Stimulated activated CD4-positive, alpha-beta T cell treated with anti-CD3 and anti-CD28 coated beads, Interleukin-2, amount 100 ng/mL, for 24 hours (primary cell): ENCODE results near the gene C3orf70.
"Not testable (repeated sequence)": the region's sequence is repeated elsewhere in the genome, so short reads cannot be mapped to it uniquely, and the experiment has no call there.

Experiments used
- DNase-seq, 2 donors: peaks; one replicate each; pipeline ENCODE4 v3.0.0-alpha.2; 2020

Gene C3orf70

GRCh38 chr3:185150561-185150960, 2.3 kb downstream of the C3orf70 start:
- DNase-seq: no peak

DNA sequence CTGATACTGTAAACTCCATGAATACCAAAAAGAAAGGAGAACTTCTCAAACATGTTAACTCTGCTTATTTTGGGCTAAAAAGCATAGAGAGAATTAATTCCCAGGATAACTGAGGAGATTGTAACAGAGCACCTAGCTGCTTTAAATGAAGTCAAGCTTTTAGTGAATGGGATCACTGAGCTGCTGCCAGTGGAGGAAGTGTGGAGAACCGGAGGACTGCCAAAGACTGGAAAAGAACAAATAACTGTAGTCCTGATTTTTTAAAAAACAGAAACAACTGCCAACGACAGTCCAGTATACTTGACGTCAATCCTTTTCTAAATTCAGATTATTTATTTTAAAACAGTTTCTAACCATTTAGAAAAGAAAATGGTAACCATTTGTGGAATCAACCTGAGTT, 3.3 kb downstream of the C3orf70 start:
- no peak for DNase-seq

GRCh38 chr3:185145511-185145910, 7.3 kb downstream of the C3orf70 start:
- no peak for DNase-seq

DNA sequence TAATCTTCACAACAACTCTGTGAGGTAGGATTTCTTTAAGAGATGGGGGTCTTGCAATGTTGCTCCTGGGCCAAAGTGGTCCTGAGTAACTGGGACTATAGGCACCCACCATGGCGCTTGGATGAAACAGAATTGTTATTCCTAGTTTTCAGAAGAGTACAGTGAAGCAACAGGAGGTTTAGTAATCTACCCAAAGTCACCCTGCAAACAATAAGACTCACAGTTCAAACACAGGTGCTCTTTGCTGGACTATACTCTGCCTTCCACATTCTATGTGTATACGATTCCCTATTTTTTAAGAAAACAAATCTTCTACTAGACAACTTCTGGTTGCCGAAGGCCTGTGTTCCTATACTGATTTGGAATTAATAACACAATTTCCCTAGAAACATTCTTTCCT, 8.1 kb downstream of the C3orf70 start:
- DNase-seq: no peak

GRCh38 chr3:185137821-185138220, 15.0 kb downstream of the C3orf70 start:
- DNase-seq: no peak

- DNase-seq: no peak
Observed at GRCh38 chr3:185134509-185134908, 18.4 kb downstream of the C3orf70 start.

GRCh38 chr3:185131602-185132256, 21.1 kb downstream of the C3orf70 start:
- no peak for DNase-seq

GRCh38 chr3:185129083-185129482, 23.8 kb downstream of the C3orf70 start:
- no peak for DNase-seq

- DNase-seq: no peak
Observed at GRCh38 chr3:185126201-185126600, 26.7 kb downstream of the C3orf70 start.

GRCh38 chr3:185120126-185120525, 32.7 kb downstream of the C3orf70 start:
- DNase-seq: no peak

DNA sequence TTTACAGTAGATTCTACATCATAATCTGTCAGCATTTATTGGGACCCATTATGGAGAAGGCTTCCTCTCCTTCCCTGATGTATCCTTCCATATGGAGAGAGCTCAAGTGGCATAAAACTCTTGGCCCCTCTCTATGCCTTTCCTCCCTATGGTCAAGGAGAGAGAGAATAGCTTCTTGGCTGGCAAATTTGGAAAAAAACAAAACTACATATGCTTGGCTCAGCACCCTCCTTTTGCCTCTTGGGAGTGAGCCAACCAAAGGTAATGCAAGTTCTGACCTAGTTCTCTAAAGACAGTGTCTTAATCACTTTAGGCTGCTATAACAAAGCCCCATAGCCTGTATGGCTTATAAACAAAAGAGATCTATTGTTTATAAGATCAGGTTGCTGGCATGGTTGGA, 37.5 kb downstream of the C3orf70 start:
- DNase-seq: no peak

DNA sequence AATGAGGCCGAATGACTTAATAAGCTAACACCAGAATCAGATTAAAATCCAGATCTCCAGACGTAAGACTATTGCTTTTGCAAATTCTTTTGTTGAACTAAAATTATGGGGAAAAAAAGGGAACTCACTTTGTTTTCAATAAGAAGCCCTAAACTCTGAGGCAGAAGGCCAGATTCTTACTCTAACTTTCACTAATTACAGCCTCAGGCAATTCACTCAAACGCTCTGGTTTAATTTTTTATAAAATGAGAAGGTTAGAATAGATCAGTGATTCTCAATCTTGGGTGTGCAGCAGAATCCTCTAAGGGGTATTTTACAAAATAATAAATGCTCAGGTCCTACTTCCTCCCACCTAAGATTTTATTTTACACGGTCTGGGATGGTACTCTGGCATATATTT, 38.1 kb downstream of the C3orf70 start:
- no peak for DNase-seq

DNA sequence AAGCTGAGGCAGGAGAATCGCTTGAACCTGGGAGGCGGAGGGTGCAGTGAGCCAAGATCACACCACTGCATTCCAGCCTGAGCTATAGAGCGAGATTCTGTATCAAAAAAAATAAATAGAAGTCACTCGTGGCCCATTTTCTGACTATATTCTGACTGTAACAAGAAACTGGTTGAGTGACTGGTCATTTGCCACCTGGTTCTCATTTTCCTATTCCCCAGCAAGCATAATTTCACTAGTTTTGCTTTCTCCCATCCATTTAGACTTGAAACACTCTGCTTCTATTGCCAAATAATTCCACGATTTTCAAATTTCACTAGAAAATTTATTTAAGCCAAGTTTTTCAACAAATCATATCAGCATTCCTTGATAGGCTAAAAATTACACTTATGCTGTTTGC, 40.7 kb downstream of the C3orf70 start:
- DNase-seq: no peak

DNA sequence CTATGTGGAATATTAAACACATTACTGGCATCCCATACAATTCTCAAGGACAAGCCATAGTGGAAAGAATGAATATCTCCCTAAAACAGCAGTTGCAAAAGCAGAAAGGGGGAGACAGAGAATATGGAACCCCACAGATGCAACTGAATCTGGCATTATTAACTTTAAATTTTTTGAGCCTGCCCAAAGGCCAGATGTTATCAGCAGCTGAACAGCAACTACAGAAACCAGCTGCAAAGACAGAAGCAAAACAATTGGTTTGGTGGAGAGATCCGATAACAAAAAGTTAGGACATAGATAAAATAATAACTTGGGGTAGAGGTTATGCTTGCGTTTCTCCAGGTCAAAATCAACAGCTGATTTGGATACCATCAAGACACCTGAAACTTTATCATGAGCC, 43.8 kb downstream of the C3orf70 start:
- not testable (repeated sequence) for DNase-seq

DNA sequence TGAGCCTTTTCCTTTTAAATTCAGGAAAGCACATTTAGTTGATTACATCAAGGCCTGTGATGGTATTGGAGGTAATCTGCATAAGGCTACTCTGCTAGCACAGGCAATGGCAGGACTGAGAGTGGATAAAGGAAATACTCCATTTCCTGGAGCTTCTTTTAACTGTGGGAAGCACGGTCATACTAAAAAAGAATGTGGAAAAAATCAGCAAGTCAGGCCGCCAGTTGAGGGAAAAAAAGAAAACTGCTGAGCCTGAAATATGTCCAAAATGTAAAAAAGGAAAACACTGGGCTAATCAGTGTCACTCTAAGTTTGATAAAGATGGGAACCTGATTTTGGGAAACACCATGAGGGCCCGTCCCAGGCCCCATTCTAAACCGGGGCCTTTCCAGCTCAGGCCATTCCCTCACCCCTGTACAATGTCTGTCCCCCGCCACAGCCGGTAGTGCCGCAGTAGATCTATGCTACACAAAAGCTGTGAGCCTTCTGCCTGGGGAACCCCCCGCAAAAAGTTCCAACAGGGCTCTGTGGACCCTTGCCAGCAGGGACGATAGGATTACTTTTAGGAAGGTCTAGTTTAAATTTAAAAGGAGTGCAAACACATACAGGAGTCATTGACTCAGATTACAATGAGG, 46.5 kb downstream of the C3orf70 start:
- DNase-seq: not testable (repeated sequence)

DNA sequence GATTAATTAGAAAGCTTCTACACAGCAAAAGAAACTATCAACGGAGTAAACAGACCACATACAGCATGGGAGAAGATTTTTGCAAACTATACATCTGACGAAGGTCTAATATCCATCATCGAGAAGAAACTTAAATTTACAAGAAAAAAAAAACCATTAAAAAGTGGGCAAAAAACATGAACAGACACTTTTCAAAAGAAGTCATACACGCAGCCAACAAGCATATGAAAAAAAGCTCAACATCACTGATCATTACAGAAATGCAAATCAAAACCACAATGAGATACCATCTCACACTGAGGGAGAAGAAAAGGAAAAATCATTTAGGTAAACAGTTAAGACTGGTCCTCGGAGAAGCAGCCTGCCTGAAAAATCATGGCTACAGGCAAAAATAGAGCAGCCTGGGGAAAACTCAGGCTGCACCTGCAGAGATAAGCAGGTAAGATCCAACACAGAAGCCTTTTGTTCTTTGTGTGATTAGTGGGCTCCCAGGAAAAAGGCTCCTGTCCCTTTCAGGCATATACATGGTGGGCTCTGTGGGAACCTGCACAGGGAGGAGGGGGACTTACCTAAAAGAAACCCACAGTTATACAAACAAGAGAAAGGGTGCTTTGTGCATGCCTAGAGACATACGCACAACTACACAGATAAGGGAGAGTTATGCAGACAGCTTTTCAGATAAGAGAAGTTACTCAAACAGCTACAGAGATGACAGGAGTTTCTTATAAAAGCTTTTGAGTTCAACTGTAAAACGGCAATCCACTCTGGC, 49.3 kb downstream of the C3orf70 start:
- DNase-seq: no peak

GRCh38 chr3:185094697-185095096, 58.2 kb downstream of the C3orf70 start:
- DNase-seq: no peak

- no peak for DNase-seq
Observed at GRCh38 chr3:185093116-185093515, 59.7 kb downstream of the C3orf70 start.

DNA sequence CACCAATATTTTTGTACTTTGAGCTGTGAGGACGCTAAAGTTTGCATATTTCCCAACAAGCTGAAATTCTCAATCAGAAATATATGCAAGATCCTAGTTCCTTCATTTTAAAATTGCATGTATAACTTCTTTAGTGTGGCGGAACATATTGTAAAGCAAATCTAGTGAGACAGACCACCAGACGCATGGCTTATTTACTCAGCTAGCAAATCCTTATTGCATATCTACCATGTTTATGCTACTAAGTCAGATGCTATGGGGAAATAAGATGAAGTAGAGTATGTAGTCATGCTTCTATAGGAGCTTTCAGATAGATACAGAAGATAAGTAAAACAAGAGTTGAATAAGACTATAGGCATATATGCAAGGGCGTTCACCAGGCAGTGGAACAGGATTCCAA, 62.0 kb downstream of the C3orf70 start:
- DNase-seq: no peak

DNA sequence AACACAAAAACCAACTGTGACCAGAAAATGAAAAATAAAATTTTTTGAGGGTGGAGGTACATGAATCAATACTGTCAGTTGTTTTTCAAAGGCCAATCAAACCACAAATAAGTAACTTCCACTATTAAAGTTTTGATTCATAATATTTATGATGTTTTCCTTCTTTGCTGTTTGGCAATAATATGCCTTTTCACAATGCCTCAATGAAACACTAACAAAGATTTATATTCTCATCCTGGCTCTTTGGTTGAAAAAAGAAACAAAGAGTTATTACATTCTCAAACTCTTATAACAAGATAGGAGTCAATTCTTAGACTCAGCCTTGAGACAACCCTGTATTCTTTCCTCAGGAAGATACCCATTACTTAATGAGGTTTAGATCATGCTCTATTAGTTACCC, 63.1 kb downstream of the C3orf70 start:
- DNase-seq: no peak

DNA sequence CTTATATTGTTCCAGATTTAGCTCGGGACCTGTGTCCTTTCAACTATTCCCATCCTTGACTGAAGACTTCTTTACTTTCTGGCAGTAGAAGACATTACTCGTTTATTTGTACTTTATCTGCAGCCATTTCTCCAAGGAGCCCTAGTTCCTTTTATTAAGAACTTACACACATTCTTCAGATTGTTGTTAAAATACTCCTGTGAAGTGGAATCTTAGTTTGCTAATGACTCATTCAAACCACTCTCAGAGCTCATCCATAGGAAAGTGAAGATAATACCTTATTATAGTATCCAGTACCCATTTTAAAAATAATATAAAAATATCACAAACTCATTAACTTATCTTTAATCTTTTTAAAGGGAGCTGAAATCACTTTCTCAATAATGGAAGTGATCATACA, 63.5 kb downstream of the C3orf70 start:
- DNase-seq: no peak

DNA sequence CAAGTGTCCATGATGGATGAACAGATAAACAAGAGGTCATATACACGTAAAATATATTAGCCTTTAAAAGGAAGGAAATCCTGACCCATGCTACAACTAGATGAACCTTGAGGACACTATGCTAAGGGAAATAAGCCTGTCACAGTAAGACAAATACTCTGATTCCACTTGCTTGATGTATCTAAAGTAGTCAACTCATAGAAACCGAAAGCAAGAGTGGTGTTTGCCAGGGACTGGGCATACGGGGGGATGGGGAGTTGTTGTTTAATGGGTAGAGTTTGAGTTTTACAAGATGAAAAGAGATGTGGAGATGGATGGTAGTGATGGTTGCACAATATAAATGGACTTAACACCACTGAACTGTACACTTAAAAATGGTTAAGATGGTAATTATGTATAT, 65.4 kb downstream of the C3orf70 start:
- DNase-seq: no peak

- no peak for DNase-seq
Observed at GRCh38 chr3:185084901-185085300, 68.0 kb downstream of the C3orf70 start.

GRCh38 chr3:185084402-185084801, 68.5 kb downstream of the C3orf70 start:
- no peak for DNase-seq
